Tibial artery (tissue), 4 donors: ENCODE data around the gene APOB.

Experiments
- DNase-seq, 2 donors: peaks; one replicate each; pipeline ENCODE4 v3.0.0-alpha.2; 2019
- H3K27ac ChIP-seq, 2 donors: fragments of 200-600 bp; sonication (generic) in 1 of 2; 1 replicate in 1 of 2; 2 replicates in 1 of 2; pipeline ENCODE4 v1.5.1; 2018 to 2019; ENCODE audit warnings: mild to moderate bottlenecking in 1 of 2
- H3K27me3 ChIP-seq, 2 donors: fragments of 200-600 bp; sonication (generic) in 1 of 2; one replicate each; pipeline versions ENCODE4 v1.5.1 to v1.6.0; 2016 to 2019
- H3K36me3 ChIP-seq, 3 donors: fragments of 200-600 bp; sonication (generic) in 2 of 3; one replicate each; pipeline ENCODE4 v1.5.1; 2016 to 2019; ENCODE audit warnings: mild to moderate bottlenecking in 2 of 3
- H3K4me1 ChIP-seq, 4 donors: fragments of 200-600 bp; sonication (generic) in 2 of 4; 1 replicate in 3 of 4; 2 replicates in 1 of 4; pipeline ENCODE4 v1.5.1; 2016 to 2019
- H3K4me3 ChIP-seq, 2 donors: fragments of 200-600 bp; sonication (generic) in 1 of 2; 1 replicate in 1 of 2; 2 replicates in 1 of 2; pipeline ENCODE4 v1.5.1; 2018 to 2019; ENCODE audit warnings: mild to moderate bottlenecking in 2 of 2
- H3K9me3 ChIP-seq, 3 donors: fragments of 200-600 bp; sonication (generic) in 1 of 3; one replicate each; pipeline ENCODE4 v1.5.1; 2016 to 2019
- CTCF ChIP-seq, 2 experiments: fragments of 200-600 bp in 1 of 2; fragments of 450-650 bp in 1 of 2; IDR thresholded peaks; one replicate each; pipeline ENCODE4 v1.5.1; 2017 to 2019; ENCODE audit warnings: antibody characterized with exemption in 2 of 2, mild to moderate bottlenecking in 1 of 2, moderate library complexity in 1 of 2
- intact Hi-C: fragments of 100-400 bp; cut with DNase I; formaldehyde crosslinking; loops from one replicate; pipeline ENCODE4 v1.15.0; 2023; ENCODE audit warnings: low total_unique reads

APOB gene

GRCh38 chr2:21015281-21015645, 28.6 kb downstream of the APOB start:
- intact Hi-C loops = no loop called here
- Histone ChIP-seq H3K27ac (no peak overlapping the region), H3K9me3 (no peaks in the 10 kb centered on the region), H3K4me3 (no peak overlapping the region), H3K4me1 (no peaks in the 10 kb centered on the region), H3K36me3 (peaks cover 9 to 50% (median 47%) of the 10 kb centered on the region in 3 donors), H3K27me3 (no peaks in the 10 kb centered on the region)
- no peak for DNase-seq
- no peak for TF ChIP-seq CTCF (IDR thresholded peaks at IDR 0.05)

GRCh38 chr2:21014364-21015280, 29.3 kb downstream of the APOB start:
- H3K27ac ChIP-seq = no peak overlapping the region
- TF ChIP-seq CTCF (IDR thresholded peaks at IDR 0.05) = no peak
- intact Hi-C loops = no loop called here
- H3K9me3 ChIP-seq = no peaks in the 10 kb centered on the region
- no peaks in the 10 kb centered on the region for H3K4me1 ChIP-seq
- H3K36me3 ChIP-seq = peaks cover 9 to 50% (median 49%) of the 10 kb centered on the region in 3 donors
- no peaks in the 10 kb centered on the region for H3K27me3 ChIP-seq
- DNase-seq = no peak
- H3K4me3 ChIP-seq = no peak overlapping the region

- Histone ChIP-seq H3K9me3 (peaks cover 0 to 4% (median 0%) of the 10 kb centered on the region in 3 donors), H3K4me3 (no peak overlapping the region), H3K36me3 (peaks cover 9 to 42% (median 42%) of the 10 kb centered on the region in 3 donors), H3K27me3 (no peaks in the 10 kb centered on the region), H3K4me1 (no peaks in the 10 kb centered on the region), H3K27ac (no peak overlapping the region)
- DNase-seq = no peak
- intact Hi-C loops = no loop called here
- no peak for TF ChIP-seq CTCF (IDR thresholded peaks at IDR 0.05)
Observed at GRCh38 chr2:21013043-21013816, 30.6 kb downstream of the APOB start.

- no peak overlapping the region for H3K27ac ChIP-seq
- intact Hi-C loops = no loop called here
- no peak overlapping the region for H3K4me3 ChIP-seq
- H3K36me3 ChIP-seq = peaks cover 9 to 44% (median 42%) of the 10 kb centered on the region in 3 donors
- DNase-seq = no peak
- H3K4me1 ChIP-seq = no peaks in the 10 kb centered on the region
- TF ChIP-seq CTCF (IDR thresholded peaks at IDR 0.05) = no peak
- H3K27me3 ChIP-seq = no peaks in the 10 kb centered on the region
- H3K9me3 ChIP-seq = peaks cover 0 to 9% (median 0%) of the 10 kb centered on the region in 3 donors
Observed at GRCh38 chr2:21012557-21012937, 31.3 kb downstream of the APOB start.

GRCh38 chr2:21011876-21012556, 31.9 kb downstream of the APOB start:
- no peak for DNase-seq
- H3K4me1 ChIP-seq = no peaks in the 10 kb centered on the region
- no peak for TF ChIP-seq CTCF (IDR thresholded peaks at IDR 0.05)
- no peak overlapping the region for H3K4me3 ChIP-seq
- intact Hi-C loops = no loop called here
- H3K36me3 ChIP-seq = peaks cover 9 to 44% (median 42%) of the 10 kb centered on the region in 3 donors
- H3K9me3 ChIP-seq = peaks cover 0 to 11% (median 0%) of the 10 kb centered on the region in 3 donors
- no peak overlapping the region for H3K27ac ChIP-seq
- no peaks in the 10 kb centered on the region for H3K27me3 ChIP-seq
